HEK293 (cell line): ENCODE measurements around the gene TTC4.

ENCODE experiments used
- ATF2 ChIP-seq: fragments of 450-650 bp; formaldehyde crosslinking; IDR thresholded peaks from 2 replicates; pipeline ENCODE4 v1.5.1; 2016; ENCODE audit warnings: missing biosample characterization, missing genetic modification characterization, low read depth
- CTCF ChIP-seq: fragments of 450-650 bp; formaldehyde crosslinking; IDR thresholded peaks from 2 replicates; pipeline ENCODE4 v1.5.1; 2016; ENCODE audit warnings: missing biosample characterization, missing genetic modification characterization
- YY1 ChIP-seq: fragments of 450-650 bp; formaldehyde crosslinking; IDR thresholded peaks from 2 replicates; pipeline ENCODE4 v1.5.1; 2018; ENCODE audit warnings: missing biosample characterization, missing genetic modification characterization
- ZNF311 ChIP-seq: fragments of 450-650 bp; formaldehyde crosslinking; IDR thresholded peaks from 2 replicates; pipeline ENCODE4 v1.5.1; 2017; ENCODE audit warnings: missing biosample characterization, missing genetic modification characterization, borderline replicate concordance
- ZNF548 ChIP-seq: fragments of 450-650 bp; formaldehyde crosslinking; IDR thresholded peaks from 2 replicates; pipeline ENCODE4 v1.5.1; 2016; ENCODE audit warnings: missing biosample characterization, missing genetic modification characterization

GRCh38 chr1:54786778-54787177, 71.1 kb downstream of the TTC4 start:
- TF ChIP-seq ZNF311 (tag by site-specific recombination) (no peak), ATF2 (tag by site-specific recombination) (no peak), CTCF (tag by site-specific recombination) (no peak), ZNF548 (no peak), YY1 (tag by site-specific recombination) (no peak)
